ENCODE measurements around the gene FST.

Gene FST
- total RNA-seq = 0 to 0.30 (median 0.12) reads per million in 4 donors

GRCh38 chr5:53480416-53481158, at the start of gene FST:
Gene FST (plus strand): TSS chr5:53480629. CDS start chr5:53480792, 163 bp downstream.
- DNase-seq = no peak

GRCh38 chr5:53431665-53432064, 48.8 kb upstream of the FST start:
- no peak for DNase-seq

- no peak for DNase-seq
Measured at GRCh38 chr5:53433026-53433425, 47.4 kb upstream of the FST start.

GRCh38 chr5:53434541-53434940, 45.9 kb upstream of the FST start:
- no peak for DNase-seq

GRCh38 chr5:53436480-53437191, 43.8 kb upstream of the FST start:
- no peak for DNase-seq

GRCh38 chr5:53438079-53438478, 42.4 kb upstream of the FST start:
- DNase-seq = no peak

GRCh38 chr5:53438486-53439472, 41.6 kb upstream of the FST start:
- DNase-seq = no peak

GRCh38 chr5:53442961-53443360, 37.5 kb upstream of the FST start:
- no peak for DNase-seq

GRCh38 chr5:53445569-53445968, 34.9 kb upstream of the FST start:
- no peak for DNase-seq

GRCh38 chr5:53446908-53447307, 33.5 kb upstream of the FST start:
- no peak for DNase-seq

- DNase-seq = no peak
Measured at GRCh38 chr5:53448851-53449250, 31.6 kb upstream of the FST start.

GRCh38 chr5:53453898-53454718, 26.3 kb upstream of the FST start:
- DNase-seq = no peak

- DNase-seq = no peak
Measured at GRCh38 chr5:53454719-53455000, 25.8 kb upstream of the FST start.

- DNase-seq = no peak
Measured at GRCh38 chr5:53456366-53456765, 24.1 kb upstream of the FST start.

GRCh38 chr5:53463909-53464621, 16.4 kb upstream of the FST start:
- DNase-seq = no peak

GRCh38 chr5:53464722-53465121, 15.7 kb upstream of the FST start:
- no peak for DNase-seq

GRCh38 chr5:53469946-53470687, 10.3 kb upstream of the FST start:
- DNase-seq = no peak

GRCh38 chr5:53472279-53472678, 8.2 kb upstream of the FST start:
- DNase-seq = no peak

- no peak for DNase-seq
Measured at GRCh38 chr5:53472720-53473510, 7.5 kb upstream of the FST start.

GRCh38 chr5:53473633-53474032, 6.8 kb upstream of the FST start:
- DNase-seq = no peak
